Fibroblast of lung (primary cell): ENCODE measurements around the gene MOGAT3. TPM values are rescaled to one million over a fixed set of nuclear protein-coding genes. Genes with fewer than 3 reads are reported as not detected.

Experiments
- DNase-seq, 2 donors: peaks; one replicate each; pipeline versions ENCODE4 v3.0.0 to v3.0.0-alpha.2; 2010; ENCODE audit warnings: low read depth in 2 of 2
- H2AFZ ChIP-seq: 2 replicates; pipeline ENCODE4 v1.5.1; 2012; ENCODE audit warnings: low read length, control low read depth, inconsistent platforms
- H3K27ac ChIP-seq: 2 replicates; pipeline ENCODE4 v1.5.1; 2011; ENCODE audit warnings: low read length, control low read depth; ENCODE audit not compliant: insufficient read depth
- H3K27me3 ChIP-seq: 2 replicates; pipeline ENCODE4 v1.5.1; 2011; ENCODE audit warnings: mild to moderate bottlenecking, low read length; ENCODE audit not compliant: control insufficient read depth, insufficient read depth
- H3K36me3 ChIP-seq: 2 replicates; pipeline ENCODE4 v1.5.1; 2011; ENCODE audit warnings: low read length; ENCODE audit not compliant: control insufficient read depth, insufficient read depth
- H3K4me1 ChIP-seq: 2 replicates; pipeline ENCODE4 v1.5.1; 2011; ENCODE audit warnings: low read length; ENCODE audit not compliant: control insufficient read depth, insufficient read depth; ENCODE audit errors: extremely low read depth
- H3K4me2 ChIP-seq: 2 replicates; pipeline ENCODE4 v1.5.1; 2011; ENCODE audit warnings: low read length, control low read depth; ENCODE audit not compliant: insufficient read depth; ENCODE audit errors: extremely low read depth
- H3K4me3 ChIP-seq, 4 experiments: fragments of 200-600 bp in 1 of 4; sonication (generic) in 1 of 4; replicated peaks in 1 of 4; 2 replicates each; pipeline ENCODE4 v1.5.1; 2011 to 2016; ENCODE audit warnings: low read length in 4 of 4, low read depth in 3 of 4, mild to moderate bottlenecking in 3 of 4, control low read depth in 2 of 4, inconsistent platforms in 1 of 4, mixed read lengths in 1 of 4; ENCODE audit not compliant: insufficient read depth in 1 of 4; ENCODE audit errors: control extremely low read depth in 1 of 4
- H3K79me2 ChIP-seq: 2 replicates; pipeline ENCODE4 v1.5.1; 2012; ENCODE audit warnings: mild to moderate bottlenecking, low read length, inconsistent platforms; ENCODE audit not compliant: control insufficient read depth, insufficient read depth
- H3K9ac ChIP-seq: 2 replicates; pipeline ENCODE4 v1.5.1; 2011; ENCODE audit warnings: mild to moderate bottlenecking, low read length, control low read depth; ENCODE audit not compliant: insufficient read depth
- H3K9me3 ChIP-seq: 2 replicates; pipeline ENCODE4 v1.5.1; 2012; ENCODE audit warnings: low read depth, low read length; ENCODE audit not compliant: control insufficient read depth, insufficient read depth
- H4K20me1 ChIP-seq: 2 replicates; pipeline ENCODE4 v1.5.1; 2011; ENCODE audit warnings: low read length; ENCODE audit not compliant: control insufficient read depth, insufficient read depth; ENCODE audit errors: extremely low read depth
- EZH2 ChIP-seq: IDR thresholded peaks from 2 replicates; pipeline ENCODE4 v1.5.1; 2012; ENCODE audit warnings: low read length, control low read depth, mild to moderate bottlenecking; ENCODE audit errors: missing control alignments
- polyA plus RNA-seq, 2 donors: library from polyadenylated mRNA; depleted of rRNA in 1 of 2; stranded (reverse) in 1 of 2; unstranded in 1 of 2; fragments of >200 nt; gene quantifications; 2 replicates each; pipeline ENCODE4 v1.2.1, GENCODE V29; 2011 to 2012; ENCODE audit warnings: missing spikeins in 1 of 2
- total RNA-seq: library from RNA; depleted of rRNA; stranded (reverse); fragments of >200 nt; gene quantifications from 2 replicates; pipeline ENCODE4 v1.2.1, GENCODE V29; 2014
- TF ChIP-seq, protein P1 (sequence below), 2 donors: IDR thresholded peaks in 1 of 2; conservative IDR thresholded peaks in 1 of 2; 1 replicate in 1 of 2; 2 replicates in 1 of 2; pipeline ENCODE4 v1.5.1; 2011 to 2012; ENCODE audit warnings: low read length in 2 of 2, control low read depth in 1 of 2, inconsistent platforms in 1 of 2, low read depth in 1 of 2, mild to moderate bottlenecking in 1 of 2

The MOGAT3 gene
- total and polyA plus RNA-seq, 2 donors (not counting 1 experiment from before 2014, with no cell fraction given), result not detected

DNA sequence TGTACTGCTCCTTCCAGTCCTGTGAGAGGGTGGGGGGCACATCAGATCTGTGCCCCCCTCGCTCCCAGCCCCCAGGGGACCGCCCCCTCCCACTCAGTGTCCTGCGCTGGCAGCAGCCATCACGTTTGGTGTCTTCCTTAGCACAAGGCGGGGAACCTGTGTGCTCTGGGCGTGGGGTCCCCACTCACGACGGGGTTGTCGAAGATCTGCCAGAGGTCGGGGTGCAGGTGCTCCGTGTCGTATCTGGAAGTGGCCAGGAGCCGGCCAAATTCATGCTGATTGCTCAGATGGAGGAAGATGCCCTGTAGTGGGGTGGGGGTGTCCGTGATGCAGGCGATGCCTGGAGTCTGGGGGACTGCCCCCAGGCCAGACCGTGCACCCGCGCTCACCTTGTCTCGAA, 9.3 kb upstream of the MOGAT3 start:
- TF ChIP-seq EZH2, result no peak
- TF ChIP-seq, protein P1, sequence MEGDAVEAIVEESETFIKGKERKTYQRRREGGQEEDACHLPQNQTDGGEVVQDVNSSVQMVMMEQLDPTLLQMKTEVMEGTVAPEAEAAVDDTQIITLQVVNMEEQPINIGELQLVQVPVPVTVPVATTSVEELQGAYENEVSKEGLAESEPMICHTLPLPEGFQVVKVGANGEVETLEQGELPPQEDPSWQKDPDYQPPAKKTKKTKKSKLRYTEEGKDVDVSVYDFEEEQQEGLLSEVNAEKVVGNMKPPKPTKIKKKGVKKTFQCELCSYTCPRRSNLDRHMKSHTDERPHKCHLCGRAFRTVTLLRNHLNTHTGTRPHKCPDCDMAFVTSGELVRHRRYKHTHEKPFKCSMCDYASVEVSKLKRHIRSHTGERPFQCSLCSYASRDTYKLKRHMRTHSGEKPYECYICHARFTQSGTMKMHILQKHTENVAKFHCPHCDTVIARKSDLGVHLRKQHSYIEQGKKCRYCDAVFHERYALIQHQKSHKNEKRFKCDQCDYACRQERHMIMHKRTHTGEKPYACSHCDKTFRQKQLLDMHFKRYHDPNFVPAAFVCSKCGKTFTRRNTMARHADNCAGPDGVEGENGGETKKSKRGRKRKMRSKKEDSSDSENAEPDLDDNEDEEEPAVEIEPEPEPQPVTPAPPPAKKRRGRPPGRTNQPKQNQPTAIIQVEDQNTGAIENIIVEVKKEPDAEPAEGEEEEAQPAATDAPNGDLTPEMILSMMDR (conservative IDR thresholded peaks at IDR 0.05 in 1 of 2, IDR thresholded peaks at IDR 0.05 in 1 of 2; ENCODE audit: low read depth in 1 of 2, low read length in 2 of 2), result no peak
- H3K4me2 ChIP-seq, result no peak overlapping the region
- peaks cover 3% of the 10 kb centered on the region for H3K4me1 ChIP-seq
- H3K79me2 ChIP-seq, result no peaks in the 10 kb centered on the region
- H2AFZ ChIP-seq, result no peak overlapping the region
- H3K9me3 ChIP-seq, result no peaks in the 10 kb centered on the region
- H3K36me3 ChIP-seq, result peaks cover 24% of the 10 kb centered on the region
- H3K9ac ChIP-seq, result no peak overlapping the region
- no peaks in the 10 kb centered on the region for H3K27me3 ChIP-seq
- no peak overlapping the region for H3K27ac ChIP-seq
- no peak overlapping the region for H3K4me3 ChIP-seq
- H4K20me1 ChIP-seq, result no peaks in the 10 kb centered on the region
- DNase-seq, result no peak

DNA sequence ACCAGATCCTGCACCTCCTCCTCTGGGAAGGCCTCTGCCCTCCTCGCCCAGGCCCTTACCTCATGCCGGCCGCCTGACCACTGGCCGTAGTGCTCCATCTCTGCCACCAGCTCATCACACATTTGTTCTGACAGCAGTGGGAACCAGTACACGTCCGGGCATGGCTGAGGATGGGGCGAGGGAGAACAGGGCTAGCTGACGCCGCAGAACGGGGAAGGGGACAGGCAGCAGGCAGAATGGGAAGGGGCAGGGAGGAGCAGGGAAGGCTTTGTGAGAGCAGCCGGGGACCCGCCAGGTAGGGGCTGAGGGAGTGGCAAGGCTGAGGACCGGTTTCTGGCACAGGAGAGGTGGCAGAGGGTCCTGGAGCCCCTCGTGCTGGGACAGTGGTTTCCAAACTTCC, 8.0 kb upstream of the MOGAT3 start:
- Histone ChIP-seq H3K4me2 (no peak overlapping the region), H3K27ac (no peak overlapping the region), H4K20me1 (no peaks in the 10 kb centered on the region), H3K4me3 (no peak overlapping the region), H3K27me3 (no peaks in the 10 kb centered on the region), H3K9ac (no peak overlapping the region), H3K4me1 (no peaks in the 10 kb centered on the region), H3K36me3 (peaks cover 21% of the 10 kb centered on the region), H2AFZ (no peak overlapping the region), H3K9me3 (no peaks in the 10 kb centered on the region), H3K79me2 (no peaks in the 10 kb centered on the region)
- TF ChIP-seq EZH2, result no peak
- TF ChIP-seq, protein P1 (conservative IDR thresholded peaks at IDR 0.05 in 1 of 2, IDR thresholded peaks at IDR 0.05 in 1 of 2; ENCODE audit: low read depth in 1 of 2, low read length in 2 of 2), result no peak
- DNase-seq, result no peak

DNA sequence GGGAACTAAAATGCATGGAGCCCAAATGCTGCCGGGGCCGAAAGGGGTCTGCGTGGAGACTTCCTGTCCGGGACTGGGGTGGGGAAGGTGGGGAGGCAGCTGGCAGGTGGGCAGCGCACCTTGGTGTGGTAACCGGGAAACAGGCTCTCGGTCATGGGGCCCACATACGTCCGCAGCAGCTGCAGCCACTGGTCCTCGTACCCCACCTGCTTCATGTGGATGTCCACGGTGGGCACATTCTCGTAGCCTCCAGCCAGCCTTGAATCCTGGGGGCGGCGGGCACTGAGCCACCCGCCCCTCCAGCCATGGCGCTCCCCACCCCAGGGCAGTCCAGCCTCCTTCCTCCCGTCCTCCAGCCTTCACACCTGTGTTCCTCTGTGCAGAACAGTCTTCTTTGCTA, 6.6 kb upstream of the MOGAT3 start:
- Histone ChIP-seq H3K4me3 (no peak overlapping the region), H3K9me3 (no peaks in the 10 kb centered on the region), H4K20me1 (no peaks in the 10 kb centered on the region), H2AFZ (no peak overlapping the region), H3K36me3 (peaks cover 17% of the 10 kb centered on the region), H3K4me1 (no peaks in the 10 kb centered on the region), H3K9ac (no peak overlapping the region), H3K27ac (no peak overlapping the region), H3K27me3 (peaks cover 8% of the 10 kb centered on the region), H3K4me2 (no peak overlapping the region), H3K79me2 (no peaks in the 10 kb centered on the region)
- TF ChIP-seq, protein P1 (conservative IDR thresholded peaks at IDR 0.05 in 1 of 2, IDR thresholded peaks at IDR 0.05 in 1 of 2; ENCODE audit: low read depth in 1 of 2, low read length in 2 of 2), result no peak
- no peak for TF ChIP-seq EZH2
- no peak for DNase-seq
